ENCODE measurements around the gene ATP1A3. TPM values are rescaled to one million over a fixed set of nuclear protein-coding genes. Genes with fewer than 3 reads are reported as not detected.
"Not testable (repeated sequence)": the region's sequence is repeated elsewhere in the genome, so short reads cannot be mapped to it uniquely, and the experiment has no call there.

ATP1A3 gene
- total and polyA plus RNA-seq, 4 donors: 0.09 to 0.40 (median 0.13) TPM

DNA sequence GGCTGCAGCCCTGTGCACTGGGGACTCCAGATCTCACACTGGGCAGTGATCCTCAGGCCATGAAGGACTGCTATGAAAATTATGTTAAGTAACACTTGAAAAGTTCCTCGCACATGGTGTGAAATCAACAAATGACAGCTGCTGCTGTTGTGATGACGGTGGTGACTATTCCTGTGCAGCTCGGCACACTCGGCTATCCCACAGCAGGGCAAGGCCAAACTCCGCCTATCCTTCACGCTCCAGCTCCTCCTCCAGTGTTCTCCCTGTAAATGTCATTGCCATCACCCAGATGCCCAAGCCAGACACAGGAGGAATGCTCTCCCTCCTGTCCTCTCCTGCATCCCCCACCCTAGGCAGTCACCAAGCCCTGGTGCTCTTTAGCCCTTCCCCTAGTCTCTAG, 44.6 kb upstream of the ATP1A3 start:
- Histone ChIP-seq H3K4me3 (no peak overlapping the region), H3K9ac (ENCODE audit: insufficient read depth in 1 of 2, low read length in 2 of 2) (no peak overlapping the region), H3K4me1 (ENCODE audit: control insufficient read depth in 5 of 5, insufficient read depth in 5 of 5, low read length in 5 of 5) (peaks cover 0 to 3% (median 0%) of the 10 kb centered on the region in 5 donors), H3K27ac (ENCODE audit: low read depth in 1 of 2, low read length in 1 of 2) (peak overlapping the region in 1 of 2 donors; percentile 18), H3K27me3 (ENCODE audit: control insufficient read depth in 3 of 3, insufficient read depth in 3 of 3, low read length in 2 of 3) (no peaks in the 10 kb centered on the region), H3K9me3 (ENCODE audit: control insufficient read depth in 4 of 4, insufficient read depth in 3 of 4, low read length in 3 of 4) (peaks cover 0 to 2% (median 0%) of the 10 kb centered on the region in 4 donors), H3K36me3 (ENCODE audit: control insufficient read depth in 4 of 4, insufficient read depth in 4 of 4, low read length in 4 of 4) (no peaks in the 10 kb centered on the region)
- TF ChIP-seq, protein P1, sequence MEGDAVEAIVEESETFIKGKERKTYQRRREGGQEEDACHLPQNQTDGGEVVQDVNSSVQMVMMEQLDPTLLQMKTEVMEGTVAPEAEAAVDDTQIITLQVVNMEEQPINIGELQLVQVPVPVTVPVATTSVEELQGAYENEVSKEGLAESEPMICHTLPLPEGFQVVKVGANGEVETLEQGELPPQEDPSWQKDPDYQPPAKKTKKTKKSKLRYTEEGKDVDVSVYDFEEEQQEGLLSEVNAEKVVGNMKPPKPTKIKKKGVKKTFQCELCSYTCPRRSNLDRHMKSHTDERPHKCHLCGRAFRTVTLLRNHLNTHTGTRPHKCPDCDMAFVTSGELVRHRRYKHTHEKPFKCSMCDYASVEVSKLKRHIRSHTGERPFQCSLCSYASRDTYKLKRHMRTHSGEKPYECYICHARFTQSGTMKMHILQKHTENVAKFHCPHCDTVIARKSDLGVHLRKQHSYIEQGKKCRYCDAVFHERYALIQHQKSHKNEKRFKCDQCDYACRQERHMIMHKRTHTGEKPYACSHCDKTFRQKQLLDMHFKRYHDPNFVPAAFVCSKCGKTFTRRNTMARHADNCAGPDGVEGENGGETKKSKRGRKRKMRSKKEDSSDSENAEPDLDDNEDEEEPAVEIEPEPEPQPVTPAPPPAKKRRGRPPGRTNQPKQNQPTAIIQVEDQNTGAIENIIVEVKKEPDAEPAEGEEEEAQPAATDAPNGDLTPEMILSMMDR (IDR thresholded peaks at IDR 0.05; ENCODE audit: control extremely low read depth, extremely low read depth): no peak
- DNase-seq (no peak), ATAC-seq (ENCODE audit: insufficient read depth, low FRiP score) (no peak)
- WGBS, 2 donors: 69 to 95% methylated on average over 6 of the region's 6 CpGs

DNA sequence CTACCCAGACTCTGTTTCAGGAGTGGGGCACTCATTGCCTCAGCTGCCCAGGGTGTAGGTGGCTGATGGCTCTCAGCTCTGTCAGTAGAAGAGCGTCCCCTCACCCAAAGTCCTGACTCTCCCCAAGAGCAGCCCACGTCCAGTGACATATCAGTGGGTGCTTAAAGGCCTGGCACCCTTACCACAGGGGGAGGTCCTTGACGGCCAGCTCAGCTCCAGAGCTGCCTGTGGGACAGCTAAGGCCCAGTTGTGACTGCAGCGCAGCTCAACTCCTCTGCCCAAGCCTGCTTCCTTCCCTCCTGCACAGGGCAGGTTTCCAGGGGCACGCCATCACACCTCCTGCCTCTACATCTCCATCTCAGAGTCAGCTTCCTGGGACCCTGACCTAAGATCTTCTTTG, 43.6 kb upstream of the ATP1A3 start:
- DNase-seq (no peak), ATAC-seq (ENCODE audit: insufficient read depth, low FRiP score) (no peak)
- H3K27ac ChIP-seq (ENCODE audit: low read depth in 1 of 2, low read length in 1 of 2): no peak overlapping the region
- H3K9me3 ChIP-seq (ENCODE audit: control insufficient read depth in 4 of 4, insufficient read depth in 3 of 4, low read length in 3 of 4): peaks cover 0 to 2% (median 0%) of the 10 kb centered on the region in 4 donors
- peaks cover 0 to 3% (median 0%) of the 10 kb centered on the region in 5 donors for H3K4me1 ChIP-seq (ENCODE audit: control insufficient read depth in 5 of 5, insufficient read depth in 5 of 5, low read length in 5 of 5)
- no peak overlapping the region for H3K9ac ChIP-seq (ENCODE audit: insufficient read depth in 1 of 2, low read length in 2 of 2)
- WGBS, 2 donors: 84 to 93% methylated on average over 5 of the region's 5 CpGs
- no peak overlapping the region for H3K4me3 ChIP-seq
- no peaks in the 10 kb centered on the region for H3K27me3 ChIP-seq (ENCODE audit: control insufficient read depth in 3 of 3, insufficient read depth in 3 of 3, low read length in 2 of 3)
- TF ChIP-seq, protein P1 (IDR thresholded peaks at IDR 0.05; ENCODE audit: control extremely low read depth, extremely low read depth): no peak
- no peaks in the 10 kb centered on the region for H3K36me3 ChIP-seq (ENCODE audit: control insufficient read depth in 4 of 4, insufficient read depth in 4 of 4, low read length in 4 of 4)

DNA sequence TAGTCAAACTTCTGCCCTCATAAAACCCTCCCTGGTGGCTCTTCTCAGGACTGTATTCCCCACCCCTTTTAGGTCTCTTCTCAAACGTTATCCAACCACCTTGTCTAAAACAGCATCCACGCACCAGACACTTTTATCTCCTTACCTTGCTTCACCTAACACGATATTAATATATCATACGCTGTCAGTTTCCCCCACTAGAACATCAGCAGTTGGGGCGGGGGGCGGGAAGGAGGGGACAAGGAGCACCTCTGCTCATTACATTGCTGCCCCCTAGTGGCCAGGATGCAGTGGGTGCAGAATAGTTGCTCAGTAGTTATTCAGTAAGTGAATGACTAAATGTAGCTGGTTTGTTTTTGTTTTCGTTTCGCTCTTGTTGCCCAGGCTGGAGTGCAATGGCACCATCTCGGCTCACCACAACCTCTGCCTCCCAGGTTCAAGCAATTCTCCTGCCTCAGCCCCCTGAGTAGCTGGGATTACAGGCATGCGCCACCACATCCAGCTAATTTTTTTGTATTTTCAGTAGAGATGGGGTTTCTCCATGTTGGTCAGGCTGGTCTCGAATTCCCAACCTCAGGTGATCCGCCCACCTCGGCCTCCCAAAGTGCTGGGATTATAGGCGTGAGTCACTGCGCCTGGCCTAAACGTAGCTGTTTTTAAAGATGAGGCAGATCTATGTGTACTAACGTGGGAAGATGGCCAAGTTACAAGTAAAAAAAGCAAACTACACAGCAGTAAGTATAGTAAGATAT, 40.8 kb upstream of the ATP1A3 start:
- H3K4me1 ChIP-seq (ENCODE audit: control insufficient read depth in 5 of 5, insufficient read depth in 5 of 5, low read length in 5 of 5); H3K36me3 ChIP-seq (ENCODE audit: control insufficient read depth in 4 of 4, insufficient read depth in 4 of 4, low read length in 4 of 4); H3K9me3 ChIP-seq (ENCODE audit: control insufficient read depth in 4 of 4, insufficient read depth in 3 of 4, low read length in 3 of 4); H3K27me3 ChIP-seq (ENCODE audit: control insufficient read depth in 3 of 3, insufficient read depth in 3 of 3, low read length in 2 of 3); H3K4me3 ChIP-seq; H3K27ac ChIP-seq (ENCODE audit: low read depth in 1 of 2, low read length in 1 of 2); H3K9ac ChIP-seq (ENCODE audit: insufficient read depth in 1 of 2, low read length in 2 of 2): not testable (repeated sequence)
- TF ChIP-seq, protein P1 (IDR thresholded peaks at IDR 0.05; ENCODE audit: control extremely low read depth, extremely low read depth): peak; percentile 54
- DNase-seq (peak; percentile 53 to 73 (median 68)), ATAC-seq (ENCODE audit: insufficient read depth, low FRiP score) (peak; percentile 75)
- 40 to 54% methylated on average over 17 of the region's 17 CpGs for WGBS, 2 donors

Data from lung (tissue), 12 donors.